Stimulated activated CD4-positive, alpha-beta T cell treated with anti-CD3 and anti-CD28 coated beads, Interleukin-15, amount 100 ng/mL, for 48 hours (primary cell): Measurements from ENCODE around the gene TSPEAR.

Experiments used
- DNase-seq, 2 donors: peaks; one replicate each; pipeline ENCODE4 v3.0.0-alpha.2; 2020; ENCODE audit warnings: low read depth in 2 of 2

The TSPEAR gene

GRCh38 chr21:44527983-44528633, 183.3 kb downstream of the TSPEAR start:
- DNase-seq, result no peak

- no peak for DNase-seq
These were observed 184.0 kb downstream of the TSPEAR start for GRCh38 chr21:44527156-44527982.

GRCh38 chr21:44526096-44526997, 185.0 kb downstream of the TSPEAR start:
- DNase-seq, result no peak

GRCh38 chr21:44525391-44526095, 185.8 kb downstream of the TSPEAR start:
- no peak for DNase-seq

- DNase-seq, result no peak
These were observed 186.7 kb downstream of the TSPEAR start for GRCh38 chr21:44524414-44525371.

- no peak for DNase-seq
These were observed 187.6 kb downstream of the TSPEAR start for GRCh38 chr21:44523567-44524413.

- no peak for DNase-seq
These were observed 188.6 kb downstream of the TSPEAR start for GRCh38 chr21:44522753-44523204.

GRCh38 chr21:44521928-44522752, 189.2 kb downstream of the TSPEAR start:
- no peak for DNase-seq

- no peak for DNase-seq
These were observed 190.0 kb downstream of the TSPEAR start for GRCh38 chr21:44521301-44521927.

- no peak for DNase-seq
These were observed 190.8 kb downstream of the TSPEAR start for GRCh38 chr21:44520326-44521300.

GRCh38 chr21:44519346-44520325, 191.7 kb downstream of the TSPEAR start:
- no peak for DNase-seq

GRCh38 chr21:44518686-44519085, 192.7 kb downstream of the TSPEAR start:
- no peak for DNase-seq

GRCh38 chr21:44517175-44517899, 194.0 kb downstream of the TSPEAR start:
- peak; percentile 17 to 26 for DNase-seq

GRCh38 chr21:44516828-44517174, 194.6 kb downstream of the TSPEAR start:
- DNase-seq, result no peak

- no peak for DNase-seq
These were observed 195.0 kb downstream of the TSPEAR start for GRCh38 chr21:44516342-44516741.
